HFF-Myc (cell line): Measurements from ENCODE around the gene UVRAG.

Source experiments
- DNase-seq: peaks from one replicate; pipeline ENCODE4 v3.0.0-alpha.2; 2011; ENCODE audit warnings: low read depth; ENCODE audit errors: extremely low read depth
- H3K4me3 ChIP-seq: replicated peaks from 2 replicates; pipeline ENCODE4 v1.5.1; 2011; ENCODE audit warnings: low read depth, mild to moderate bottlenecking, control low read depth, low read length
- CTCF ChIP-seq: IDR thresholded peaks from 2 replicates; pipeline ENCODE4 v1.5.1; 2012; ENCODE audit warnings: mild to moderate bottlenecking, low read depth, low read length, control low read depth; ENCODE audit errors: missing control alignments

The UVRAG gene

GRCh38 chr11:75792997-75793800 lies 21.8 kb upstream of the UVRAG start:
- no peak for DNase-seq
- H3K4me3 ChIP-seq, result no peak overlapping the region
- no peak for TF ChIP-seq CTCF

- H3K4me3 ChIP-seq, result no peak overlapping the region
- no peak for DNase-seq
- TF ChIP-seq CTCF, result no peak
These were observed 21.0 kb upstream of the UVRAG start for GRCh38 chr11:75793966-75794365.

GRCh38 chr11:75795276-75796090 lies 19.5 kb upstream of the UVRAG start:
- no peak for TF ChIP-seq CTCF
- no peak for DNase-seq
- no peak overlapping the region for H3K4me3 ChIP-seq

- no peak overlapping the region for H3K4me3 ChIP-seq
- no peak for TF ChIP-seq CTCF
- DNase-seq, result no peak
These were observed 18.9 kb upstream of the UVRAG start for GRCh38 chr11:75796091-75796435.

- no peak overlapping the region for H3K4me3 ChIP-seq
- no peak for DNase-seq
- TF ChIP-seq CTCF, result no peak
These were observed 17.9 kb upstream of the UVRAG start for GRCh38 chr11:75797116-75797515.

GRCh38 chr11:75797792-75798191 lies 17.2 kb upstream of the UVRAG start:
- no peak overlapping the region for H3K4me3 ChIP-seq
- DNase-seq, result no peak
- no peak for TF ChIP-seq CTCF
